Neural cell (in vitro differentiated cells): ENCODE measurements around the gene KCNK7.

Experiments used
- CTCF ChIP-seq: fragments of 450-650 bp; IDR thresholded peaks from 2 replicates; pipeline ENCODE4 v1.5.1; 2014; ENCODE audit warnings: antibody characterized with exemption, mild to moderate bottlenecking, moderate library complexity; ENCODE audit not compliant: poor library complexity, severe bottlenecking
- EP300 ChIP-seq: fragments of 450-650 bp; conservative IDR thresholded peaks from 2 replicates; pipeline ENCODE4 v1.6.1; 2014; ENCODE audit warnings: antibody characterized with exemption, mild to moderate bottlenecking, moderate library complexity; ENCODE audit not compliant: poor library complexity, severe bottlenecking
- EZH2 ChIP-seq: fragments of 200-600, 300-800 bp; shearing (Covaris generic), sonication (generic); IDR thresholded peaks from 2 replicates; pipeline ENCODE4 v1.6.1; 2014; ENCODE audit warnings: antibody characterized with exemption, low read length, borderline replicate concordance, mild to moderate bottlenecking; ENCODE audit not compliant: insufficient read depth, poor library complexity, severe bottlenecking
- RAD21 ChIP-seq: fragments of 450-650 bp; conservative IDR thresholded peaks from 2 replicates; pipeline ENCODE4 v1.6.1; 2014; ENCODE audit warnings: antibody characterized with exemption, mild to moderate bottlenecking, moderate library complexity
- TAF1 ChIP-seq: IDR thresholded peaks from 2 replicates; pipeline ENCODE4 v1.6.1; 2012; ENCODE audit warnings: low read depth
- TF ChIP-seq, protein P1 (sequence below): IDR thresholded peaks from 2 replicates; pipeline ENCODE4 v1.6.1; 2012; ENCODE audit warnings: borderline replicate concordance

DNA sequence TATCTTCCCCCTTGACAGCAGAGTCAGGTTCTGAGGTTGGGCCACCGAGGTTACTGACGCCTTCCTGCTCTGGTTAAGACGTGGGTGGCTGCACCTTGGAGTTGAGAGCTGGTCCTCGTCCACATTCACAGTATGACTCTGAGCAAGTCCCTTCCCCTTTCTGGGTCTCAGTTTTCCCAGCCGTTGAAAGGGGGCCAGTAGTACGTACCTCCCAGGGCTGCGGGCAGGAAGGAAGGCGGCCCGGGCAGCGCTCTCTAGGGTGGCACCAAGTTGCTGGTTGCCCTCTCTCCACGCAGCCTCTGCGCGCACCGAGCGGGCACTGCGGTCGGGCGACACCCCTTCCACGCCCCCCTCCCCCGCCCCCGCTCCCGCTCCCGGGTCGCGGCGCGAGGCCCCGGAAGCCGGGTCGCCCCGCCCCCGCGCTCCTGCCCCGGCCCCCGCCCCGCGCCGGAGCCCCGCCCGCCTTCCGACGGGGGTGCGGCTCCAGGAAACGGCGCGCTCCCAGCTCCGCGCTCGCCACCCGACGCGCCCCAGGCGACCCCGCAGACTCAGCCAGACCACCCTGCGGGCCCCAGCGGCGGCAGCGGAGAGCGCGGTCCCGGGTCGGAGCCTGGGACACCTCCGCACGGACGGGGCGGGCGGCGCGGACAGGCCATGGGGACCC is 19.9 kb downstream of the KCNK7 start, which contains the start of gene EHBP1L1:
- no peak for TF ChIP-seq CTCF
- TF ChIP-seq, protein P1, sequence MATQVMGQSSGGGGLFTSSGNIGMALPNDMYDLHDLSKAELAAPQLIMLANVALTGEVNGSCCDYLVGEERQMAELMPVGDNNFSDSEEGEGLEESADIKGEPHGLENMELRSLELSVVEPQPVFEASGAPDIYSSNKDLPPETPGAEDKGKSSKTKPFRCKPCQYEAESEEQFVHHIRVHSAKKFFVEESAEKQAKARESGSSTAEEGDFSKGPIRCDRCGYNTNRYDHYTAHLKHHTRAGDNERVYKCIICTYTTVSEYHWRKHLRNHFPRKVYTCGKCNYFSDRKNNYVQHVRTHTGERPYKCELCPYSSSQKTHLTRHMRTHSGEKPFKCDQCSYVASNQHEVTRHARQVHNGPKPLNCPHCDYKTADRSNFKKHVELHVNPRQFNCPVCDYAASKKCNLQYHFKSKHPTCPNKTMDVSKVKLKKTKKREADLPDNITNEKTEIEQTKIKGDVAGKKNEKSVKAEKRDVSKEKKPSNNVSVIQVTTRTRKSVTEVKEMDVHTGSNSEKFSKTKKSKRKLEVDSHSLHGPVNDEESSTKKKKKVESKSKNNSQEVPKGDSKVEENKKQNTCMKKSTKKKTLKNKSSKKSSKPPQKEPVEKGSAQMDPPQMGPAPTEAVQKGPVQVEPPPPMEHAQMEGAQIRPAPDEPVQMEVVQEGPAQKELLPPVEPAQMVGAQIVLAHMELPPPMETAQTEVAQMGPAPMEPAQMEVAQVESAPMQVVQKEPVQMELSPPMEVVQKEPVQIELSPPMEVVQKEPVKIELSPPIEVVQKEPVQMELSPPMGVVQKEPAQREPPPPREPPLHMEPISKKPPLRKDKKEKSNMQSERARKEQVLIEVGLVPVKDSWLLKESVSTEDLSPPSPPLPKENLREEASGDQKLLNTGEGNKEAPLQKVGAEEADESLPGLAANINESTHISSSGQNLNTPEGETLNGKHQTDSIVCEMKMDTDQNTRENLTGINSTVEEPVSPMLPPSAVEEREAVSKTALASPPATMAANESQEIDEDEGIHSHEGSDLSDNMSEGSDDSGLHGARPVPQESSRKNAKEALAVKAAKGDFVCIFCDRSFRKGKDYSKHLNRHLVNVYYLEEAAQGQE: no peak
- no peak for TF ChIP-seq EZH2
- no peak for TF ChIP-seq TAF1
- TF ChIP-seq EP300: no peak
- TF ChIP-seq RAD21: no peak
